T-cell (primary cell): ENCODE results near the gene PIP5K1B. TPM values are rescaled to one million over a fixed set of nuclear protein-coding genes. Genes with fewer than 3 reads are reported as not detected.

Experiments
- ATAC-seq, 4 experiments: fragments of 200-7000 bp in 3 of 4; fragments of 150-1000 bp in 1 of 4; cut with Tn5 transposase; replicated peaks in 1 of 4; 1 replicate in 3 of 4; 2 replicates in 1 of 4; pipeline ENCODE4 v1.10.0; 2021; ENCODE audit warnings: moderate library complexity in 3 of 4, mild to moderate bottlenecking in 2 of 4, moderate number of reproducible peaks in 1 of 4
- CTCF ChIA-PET, 2 donors: fragments of 300-600 bp; sonication (Branson Sonifier 250); formaldehyde crosslinking; loops; one replicate each; lab custom pipeline; 2022; ENCODE audit warnings: antibody characterized with exemption in 2 of 2; lab: Charles Lee
- POLR2A ChIA-PET, 2 donors: fragments of 300-600 bp; sonication (Branson Sonifier 250); formaldehyde crosslinking; loops; one replicate each; lab custom pipeline; 2022; ENCODE audit warnings: antibody characterized with exemption in 2 of 2; lab: Charles Lee
- DNase-seq, 35 experiments: peaks; one replicate each; pipeline versions ENCODE4 v3.0.0 to v3.0.0-alpha.2; 2013 to 2023
- H3K27ac ChIP-seq: one replicate; pipeline ENCODE4 v1.5.1; 2013; ENCODE audit warnings: low read length
- H3K27me3 ChIP-seq, 2 experiments: replicated peaks in 1 of 2; 1 replicate in 1 of 2; 2 replicates in 1 of 2; pipeline versions ENCODE4 v1.6.1 to v1.7.0; 2013; ENCODE audit warnings: low read length in 1 of 2, mixed read lengths in 1 of 2; ENCODE audit not compliant: control insufficient read depth in 2 of 2, insufficient read depth in 2 of 2; ENCODE audit errors: extremely low read depth in 1 of 2
- H3K36me3 ChIP-seq, 2 donors: 1 replicate in 1 of 2; 2 replicates in 1 of 2; pipeline versions ENCODE4 v1.6.1 to v1.7.0; 2013; ENCODE audit warnings: low read length in 1 of 2; ENCODE audit not compliant: control insufficient read depth in 2 of 2, insufficient read depth in 1 of 2; ENCODE audit errors: extremely low read depth in 1 of 2
- H3K4me1 ChIP-seq, 2 experiments: 1 replicate in 1 of 2; 2 replicates in 1 of 2; pipeline versions ENCODE4 v1.6.1 to v1.7.0; 2013; ENCODE audit warnings: low read length in 2 of 2, mixed read lengths in 1 of 2; ENCODE audit not compliant: insufficient read depth in 2 of 2, control insufficient read depth in 1 of 2; ENCODE audit errors: extremely low read depth in 1 of 2
- H3K4me3 ChIP-seq, 2 donors: 1 replicate in 1 of 2; 2 replicates in 1 of 2; pipeline versions ENCODE4 v1.5.1 to v1.7.0; 2013; ENCODE audit warnings: mild to moderate bottlenecking in 2 of 2, low read length in 1 of 2, moderate library complexity in 1 of 2; ENCODE audit not compliant: control insufficient read depth in 1 of 2; ENCODE audit errors: extremely low read depth in 1 of 2
- H3K9me3 ChIP-seq: 2 replicates; pipeline ENCODE4 v1.7.0; 2013
- H3K27ac Mint-ChIP-seq, 2 donors: one replicate each; pipeline ENCODE4 v1.8.0; 2020 to 2021; ENCODE audit warnings: mild to moderate bottlenecking in 2 of 2, mixed read lengths in 2 of 2
- H3K27me3 Mint-ChIP-seq, 2 donors: one replicate each; pipeline ENCODE4 v1.8.0; 2021 to 2022; ENCODE audit warnings: mixed read lengths in 2 of 2
- H3K36me3 Mint-ChIP-seq: one replicate; pipeline ENCODE4 v1.8.0; 2021; ENCODE audit warnings: mixed read lengths
- H3K4me1 Mint-ChIP-seq, 3 donors: one replicate each; pipeline ENCODE4 v1.8.0; 2020 to 2022; ENCODE audit warnings: mixed read lengths in 3 of 3, mild to moderate bottlenecking in 1 of 3
- H3K4me3 Mint-ChIP-seq, 3 donors: one replicate each; pipeline ENCODE4 v1.8.0; 2020 to 2022; ENCODE audit warnings: mild to moderate bottlenecking in 3 of 3, mixed read lengths in 3 of 3, moderate library complexity in 3 of 3
- H3K9me3 Mint-ChIP-seq, 3 donors: one replicate each; pipeline ENCODE4 v1.8.0; 2020 to 2022; ENCODE audit warnings: mixed read lengths in 3 of 3
- WGBS: methylation state at CpG from one replicate; pipeline ENCODE4 v1.1.5; 2013; ENCODE audit warnings: missing lambda C conversion rate; ENCODE audit not compliant: insufficient coverage; 5-methylcytosine and 5-hydroxymethylcytosine counted together
- total RNA-seq, 35 experiments: library from RNA in 6 of 35; stranded (reverse) in 6 of 35; fragments of 120-200 nt in 1 of 35; gene quantifications; one replicate each; pipeline versions ENCODE4 v1.2.1 to v1.2.4 and lab custom pipeline; 2013 to 2026

Gene PIP5K1B
- total RNA-seq, 5 donors from 2014 or later (not counting 1 experiment from before 2014, with no cell fraction given) = 0.29 to 1.8 (median 0.95) TPM

GRCh38 chr9:68710111-68710471, 5.1 kb downstream of the PIP5K1B start:
- Histone ChIP-seq H3K27ac (no peak overlapping the region), H3K4me3 (no peak overlapping the region), H3K36me3 (no peaks in the 10 kb centered on the region), H3K27me3 (peaks cover 0 to 18% of the 10 kb centered on the region in 2 experiments), H3K9me3 (no peaks in the 10 kb centered on the region), H3K4me1 (peaks cover 0 to 8% of the 10 kb centered on the region in 2 experiments)
- ChIA-PET POLR2A (no interaction called here), CTCF (no interaction called here)
- ATAC-seq = no peak
- Mint-ChIP-seq H3K27me3 (peaks cover 69 to 81% of the 10 kb centered on the region in 2 donors), H3K9me3 (no peaks in the 10 kb centered on the region), H3K4me1 (peaks cover 0 to 19% (median 15%) of the 10 kb centered on the region in 3 donors), H3K4me3 (no peak overlapping the region), H3K36me3 (no peaks in the 10 kb centered on the region), H3K27ac (no peak overlapping the region)
- no CpG with 5 or more reads among the region's 1 CpG for WGBS
- no peak for DNase-seq

- DNase-seq (no peak), ATAC-seq (no peak)
- Mint-ChIP-seq H3K4me1 (peaks cover 0 to 10% (median 10%) of the 10 kb centered on the region in 3 donors), H3K36me3 (no peaks in the 10 kb centered on the region), H3K27ac (no peak overlapping the region), H3K9me3 (no peaks in the 10 kb centered on the region), H3K4me3 (no peak overlapping the region), H3K27me3 (peaks cover 68 to 80% of the 10 kb centered on the region in 2 donors)
- peaks cover 0 to under 1% of the 10 kb centered on the region in 2 experiments for H3K4me1 ChIP-seq
- POLR2A ChIA-PET = no interaction called here
- no peak overlapping the region for H3K4me3 ChIP-seq
- peaks cover 0 to 13% of the 10 kb centered on the region in 2 experiments for H3K27me3 ChIP-seq
- no peaks in the 10 kb centered on the region for H3K9me3 ChIP-seq
- CTCF ChIA-PET = no interaction called here
- no peaks in the 10 kb centered on the region for H3K36me3 ChIP-seq
- H3K27ac ChIP-seq = no peak overlapping the region
- WGBS = no CpG with 5 or more reads among the region's 2 CpGs
Measured at GRCh38 chr9:68711281-68711680, 6.2 kb downstream of the PIP5K1B start.

- H3K27ac ChIP-seq = no peak overlapping the region
- no peak overlapping the region for H3K4me3 ChIP-seq
- no peaks in the 10 kb centered on the region for H3K36me3 Mint-ChIP-seq
- POLR2A ChIA-PET = no interaction called here
- 57% methylated on average over 1 of the region's 5 CpGs for WGBS
- CTCF ChIA-PET = no interaction called here
- H3K27me3 Mint-ChIP-seq = peaks cover 63 to 80% of the 10 kb centered on the region in 2 donors
- no peak overlapping the region for H3K27ac Mint-ChIP-seq
- ATAC-seq = no peak
- H3K9me3 ChIP-seq = no peaks in the 10 kb centered on the region
- no peaks in the 10 kb centered on the region for H3K9me3 Mint-ChIP-seq
- peaks cover 0 to 4% (median 3%) of the 10 kb centered on the region in 3 donors for H3K4me1 Mint-ChIP-seq
- H3K4me3 Mint-ChIP-seq = no peak overlapping the region
- DNase-seq = no peak
- H3K27me3 ChIP-seq = peaks cover 0 to 11% of the 10 kb centered on the region in 2 experiments
- H3K4me1 ChIP-seq = no peaks in the 10 kb centered on the region
- H3K36me3 ChIP-seq = no peaks in the 10 kb centered on the region
Measured at GRCh38 chr9:68711932-68712331, 6.9 kb downstream of the PIP5K1B start.

- Mint-ChIP-seq H3K27ac (no peak overlapping the region), H3K4me1 (no peaks in the 10 kb centered on the region), H3K36me3 (no peaks in the 10 kb centered on the region), H3K4me3 (no peak overlapping the region), H3K27me3 (peaks cover 44 to 58% of the 10 kb centered on the region in 2 donors), H3K9me3 (no peaks in the 10 kb centered on the region)
- Histone ChIP-seq H3K27me3 (peaks cover 0 to 6% of the 10 kb centered on the region in 2 experiments), H3K9me3 (no peaks in the 10 kb centered on the region), H3K27ac (no peak overlapping the region), H3K4me3 (no peak overlapping the region), H3K36me3 (no peaks in the 10 kb centered on the region), H3K4me1 (no peaks in the 10 kb centered on the region)
- CTCF ChIA-PET = no interaction called here
- DNase-seq = no peak
- no peak for ATAC-seq
- 96% methylated on average over 3 of the region's 4 CpGs for WGBS
- POLR2A ChIA-PET = no interaction called here
Measured at GRCh38 chr9:68714416-68715180, 9.6 kb downstream of the PIP5K1B start.

GRCh38 chr9:68715181-68715456, 10.1 kb downstream of the PIP5K1B start:
- ChIA-PET POLR2A (no interaction called here), CTCF (no interaction called here)
- Mint-ChIP-seq H3K36me3 (no peaks in the 10 kb centered on the region), H3K4me3 (no peak overlapping the region), H3K9me3 (no peaks in the 10 kb centered on the region), H3K27ac (no peak overlapping the region), H3K4me1 (no peaks in the 10 kb centered on the region), H3K27me3 (peaks cover 39 to 53% of the 10 kb centered on the region in 2 donors)
- no peaks in the 10 kb centered on the region for H3K36me3 ChIP-seq
- H3K27me3 ChIP-seq = peaks cover 0 to 4% of the 10 kb centered on the region in 2 experiments
- no peaks in the 10 kb centered on the region for H3K9me3 ChIP-seq
- no peak for DNase-seq
- H3K4me3 ChIP-seq = no peak overlapping the region
- no peak overlapping the region for H3K27ac ChIP-seq
- 29% methylated on average over 2 of the region's 2 CpGs for WGBS
- H3K4me1 ChIP-seq = no peaks in the 10 kb centered on the region
- no peak for ATAC-seq

GRCh38 chr9:68717552-68718443, 12.8 kb downstream of the PIP5K1B start:
- Mint-ChIP-seq H3K27ac (no peak overlapping the region), H3K27me3 (peaks cover 25 to 32% of the 10 kb centered on the region in 2 donors), H3K4me1 (no peaks in the 10 kb centered on the region), H3K9me3 (no peaks in the 10 kb centered on the region), H3K4me3 (no peak overlapping the region), H3K36me3 (no peaks in the 10 kb centered on the region)
- ChIA-PET POLR2A (interaction anchor here in 1 of 2 donors (0.6 kb wide), 1 partner anchor 170 kb away, joined by 4 read pairs; no protein-coding TSS in a partner anchor), CTCF (interaction anchor here in 1 of 2 donors (0.5 kb wide), 1 partner anchor 15 kb away, joined by 3 read pairs; no protein-coding TSS in a partner anchor)
- Histone ChIP-seq H3K4me3 (no peak overlapping the region), H3K9me3 (no peaks in the 10 kb centered on the region), H3K36me3 (no peaks in the 10 kb centered on the region), H3K4me1 (no peaks in the 10 kb centered on the region), H3K27me3 (peaks cover 0 to 10% of the 10 kb centered on the region in 2 experiments), H3K27ac (no peak overlapping the region)
- DNase-seq = no peak
- WGBS = no CpG with 5 or more reads among the region's 2 CpGs
- ATAC-seq = no peak
